ENCODE measurements around the gene AMBRA1.

AMBRA1 gene

DNA sequence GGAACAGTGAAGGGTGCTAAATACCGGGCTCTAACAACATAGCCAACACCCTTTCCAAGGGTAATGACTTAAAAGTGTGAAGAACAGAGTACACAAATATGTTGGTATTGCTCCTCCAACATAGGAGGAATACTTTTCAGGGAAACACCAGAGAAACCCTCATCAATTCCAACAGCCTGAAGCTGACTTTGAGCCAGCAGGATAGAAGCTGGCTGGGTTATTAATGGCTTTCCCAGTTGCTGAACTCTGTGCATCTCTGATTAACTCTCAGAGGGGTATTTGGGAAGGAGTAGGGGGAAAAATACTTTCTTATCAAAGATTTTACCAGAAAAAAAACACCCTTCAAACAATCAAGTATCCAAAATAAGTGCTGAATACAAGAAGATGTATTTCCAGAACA lies 95.6 kb downstream of the AMBRA1 start:
- DNase-seq = no peak

DNA sequence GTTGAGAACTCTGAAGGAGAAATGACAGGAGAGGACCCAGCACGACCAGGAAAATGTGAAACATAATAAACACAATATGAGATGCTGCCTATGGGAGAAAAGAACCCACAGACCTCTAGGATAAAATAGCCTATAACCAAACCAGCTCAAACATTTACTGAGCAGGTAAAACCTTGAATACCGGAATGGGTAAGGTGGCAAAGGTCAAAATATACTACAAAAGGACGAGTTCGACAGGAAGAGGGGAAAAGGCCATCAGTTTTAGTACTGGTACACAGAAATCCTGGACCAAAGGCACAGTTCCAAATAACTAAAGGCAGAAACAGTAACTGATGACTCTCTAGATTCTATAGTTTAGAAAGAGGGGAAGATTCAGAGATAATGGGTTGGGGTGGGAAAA lies 96.3 kb downstream of the AMBRA1 start:
- no peak for DNase-seq

DNA sequence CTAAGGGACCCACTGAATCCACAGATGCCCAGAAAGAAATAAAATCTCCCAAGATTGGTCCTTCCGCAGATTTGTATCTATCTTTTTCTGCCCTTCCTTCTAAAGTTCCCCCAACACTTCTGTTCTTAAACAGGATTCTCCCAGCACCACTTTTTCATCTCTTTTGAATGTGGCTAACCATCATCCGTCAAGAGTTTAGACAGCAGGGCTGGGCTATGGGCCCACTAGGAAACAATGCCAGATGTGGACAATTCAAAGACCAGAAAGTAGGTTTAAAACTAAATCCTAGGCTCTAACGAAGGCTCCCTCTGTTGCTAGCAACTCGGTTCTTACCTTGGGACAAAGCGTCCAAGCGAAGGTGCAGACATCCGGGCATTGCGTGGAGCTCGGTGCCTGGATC lies 100.0 kb downstream of the AMBRA1 start:
- no peak for DNase-seq

DNA sequence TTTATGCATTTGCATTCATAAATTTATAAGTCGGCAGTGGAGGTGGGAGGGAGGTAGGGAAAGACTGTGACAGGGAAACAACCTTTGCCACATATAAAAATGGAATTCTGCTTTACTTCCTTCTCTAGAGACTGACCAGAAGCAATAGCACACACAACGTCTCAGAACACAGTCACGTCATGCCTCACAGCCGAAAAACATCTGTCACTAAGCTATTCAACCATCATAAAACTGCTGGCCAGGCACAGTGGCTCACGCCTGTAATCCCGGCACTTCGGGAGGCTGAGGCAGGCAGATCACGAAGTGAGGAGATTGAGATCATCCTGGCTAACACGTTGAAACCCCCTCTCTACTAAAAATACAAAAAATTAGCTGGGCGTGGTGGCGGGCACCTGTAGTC lies 101.3 kb downstream of the AMBRA1 start:
- DNase-seq = no peak

DNA sequence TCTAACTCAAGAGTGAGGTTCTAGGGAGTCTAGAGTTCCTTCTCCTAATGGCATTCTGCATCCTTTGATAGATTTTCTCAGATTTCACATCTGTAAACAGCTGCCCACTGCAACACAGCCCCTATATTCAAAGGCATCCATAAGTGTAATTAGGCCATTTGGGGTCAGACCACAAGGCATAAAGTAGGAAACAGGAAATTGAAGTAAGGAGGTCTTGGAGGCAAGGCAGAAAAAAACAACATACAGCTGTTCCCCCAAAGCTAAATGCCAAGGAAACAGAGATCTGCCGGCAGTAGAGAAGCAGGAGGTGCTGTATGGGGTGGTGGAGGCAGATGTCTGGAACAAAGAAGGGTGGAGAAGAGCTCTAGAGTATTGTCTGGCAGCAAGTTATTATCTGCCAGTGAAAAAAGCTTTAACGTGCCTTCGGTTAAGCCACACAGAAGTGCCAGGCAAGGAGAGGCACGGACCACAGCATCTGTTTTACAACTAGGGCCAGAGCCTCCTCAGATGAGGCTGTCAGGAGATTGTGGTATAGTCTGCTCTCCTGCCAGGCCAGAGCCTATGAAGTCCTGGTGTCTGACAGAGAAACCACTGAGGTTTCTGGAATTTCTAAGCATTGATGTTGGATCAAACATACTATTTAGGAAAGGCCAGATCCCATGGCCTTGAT lies 102.0 kb downstream of the AMBRA1 start:
- DNase-seq = no peak

DNA sequence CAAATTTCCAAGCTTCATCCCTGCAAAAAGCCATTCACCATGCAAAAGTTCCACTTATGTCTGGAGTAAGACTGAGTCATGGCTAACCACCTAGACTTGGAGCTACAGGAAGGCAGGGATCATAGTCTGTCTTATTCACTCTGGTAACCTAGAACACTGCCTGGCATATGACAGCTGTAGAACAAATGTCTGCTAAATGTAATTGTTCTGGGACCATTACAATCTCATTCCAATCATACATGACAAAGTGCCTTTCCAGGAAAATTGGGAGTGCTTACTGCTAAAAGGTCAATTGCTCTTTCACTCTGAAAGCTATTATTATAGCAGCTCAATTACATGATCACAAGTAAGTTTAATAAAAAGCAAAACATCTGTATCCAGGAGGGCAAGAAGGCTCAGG lies 103.2 kb downstream of the AMBRA1 start:
- DNase-seq = no peak

DNA sequence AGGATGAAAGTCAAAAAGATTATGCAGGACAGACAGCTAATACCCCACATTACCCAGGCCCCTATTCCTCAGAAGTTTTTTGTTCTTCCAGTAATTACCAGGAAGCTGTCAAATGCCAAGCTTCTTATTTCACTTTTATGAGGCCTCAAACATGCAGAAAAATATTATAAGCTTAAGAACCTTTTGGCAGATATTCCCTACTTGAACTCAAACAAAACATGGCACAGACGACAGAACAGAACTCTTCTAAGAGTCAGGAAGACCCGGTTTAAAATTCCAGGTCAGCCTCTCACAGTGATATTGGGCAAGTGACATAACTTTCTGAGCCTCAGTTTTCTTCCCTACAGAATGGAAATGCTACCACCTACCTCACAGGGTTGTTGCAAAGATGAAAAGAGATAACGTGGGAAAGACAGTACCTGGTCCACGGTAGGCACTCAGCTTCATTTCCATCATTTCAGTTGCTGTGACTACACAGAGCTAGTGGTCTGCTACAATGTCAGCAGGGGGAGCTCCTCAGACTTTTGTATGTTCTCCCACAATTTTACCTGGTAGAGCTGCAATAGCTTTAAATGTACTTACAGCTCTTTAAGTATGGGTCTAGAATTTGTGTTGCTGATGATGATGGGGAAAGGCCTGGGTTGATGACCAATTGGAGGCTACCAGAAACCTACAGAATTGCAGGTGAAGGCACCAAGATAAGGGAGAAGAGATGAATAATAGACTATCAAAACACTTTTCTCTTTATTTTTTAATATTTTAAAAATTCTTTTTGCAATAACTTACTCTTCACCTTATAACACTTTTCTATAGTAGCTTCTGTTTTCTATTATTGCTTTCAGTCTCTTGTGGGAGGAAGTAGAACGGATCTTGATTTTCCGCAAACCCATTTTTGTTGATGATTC lies 103.9 kb downstream of the AMBRA1 start:
- peak; percentile 18 for DNase-seq

DNA sequence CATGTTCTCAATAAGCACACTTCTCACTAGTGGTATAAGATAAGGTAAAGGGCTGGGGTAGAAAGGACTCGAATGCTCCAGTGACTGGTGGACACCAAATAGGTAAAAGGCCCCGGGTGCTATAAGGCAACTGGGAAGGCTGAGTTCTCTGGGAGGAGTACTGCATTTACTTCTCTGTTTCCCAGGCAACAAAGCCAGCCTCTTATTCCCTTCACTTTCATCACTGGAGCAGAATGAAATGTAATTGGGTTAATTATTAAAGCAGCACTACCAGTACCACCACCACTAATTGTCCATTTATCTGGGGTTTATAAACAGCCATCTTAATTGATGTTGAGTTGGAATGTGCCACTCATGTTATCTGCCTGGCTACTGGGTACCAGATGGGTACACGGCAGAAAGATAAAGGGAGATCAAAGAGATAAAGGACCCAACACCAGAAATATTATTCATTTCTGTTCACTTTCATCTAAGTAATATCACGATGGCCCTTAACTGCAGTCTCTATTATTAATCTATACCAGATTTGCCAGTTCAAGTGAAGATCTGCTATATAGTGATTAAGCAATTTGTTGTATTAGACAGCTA lies 107.9 kb downstream of the AMBRA1 start:
- no peak for DNase-seq

DNA sequence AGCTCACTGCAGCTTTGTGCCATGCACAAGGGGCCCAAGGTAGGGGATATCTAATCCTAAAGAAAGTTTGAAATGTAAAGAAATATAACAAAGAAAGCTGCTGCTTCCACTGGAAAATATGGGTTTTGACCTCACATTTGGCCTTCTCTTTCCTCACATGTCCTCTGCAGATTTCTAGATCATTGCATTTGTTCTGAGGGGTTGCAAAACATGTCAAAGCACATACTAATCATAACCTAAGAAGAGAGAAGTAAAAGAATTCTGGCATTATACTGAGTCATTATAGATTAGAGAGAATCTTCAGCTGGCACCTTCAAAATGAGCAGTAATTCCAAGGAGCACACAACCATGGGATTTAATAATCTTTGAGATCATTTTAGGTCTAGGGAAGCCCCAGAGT lies 109.7 kb downstream of the AMBRA1 start:
- no peak for DNase-seq

DNA sequence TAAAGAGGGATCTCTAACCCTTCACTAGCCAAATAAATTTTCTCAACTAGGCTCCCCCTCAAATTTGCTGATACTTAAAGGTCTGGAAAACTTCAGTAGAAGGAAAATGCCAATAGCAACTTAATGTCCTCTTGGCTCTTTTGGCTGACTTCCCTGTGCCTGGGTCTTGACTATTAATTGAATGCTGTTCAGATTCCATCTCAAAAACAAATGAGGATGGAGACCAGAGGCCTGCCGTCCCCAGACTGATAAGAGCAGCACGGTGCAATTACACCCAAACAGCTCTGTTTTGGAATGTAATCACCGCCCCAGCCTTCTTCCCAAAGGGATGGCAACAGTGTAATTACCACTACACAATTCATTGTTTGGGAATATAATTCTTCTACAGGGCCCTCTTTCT lies 112.9 kb downstream of the AMBRA1 start:
- DNase-seq = no peak

DNA sequence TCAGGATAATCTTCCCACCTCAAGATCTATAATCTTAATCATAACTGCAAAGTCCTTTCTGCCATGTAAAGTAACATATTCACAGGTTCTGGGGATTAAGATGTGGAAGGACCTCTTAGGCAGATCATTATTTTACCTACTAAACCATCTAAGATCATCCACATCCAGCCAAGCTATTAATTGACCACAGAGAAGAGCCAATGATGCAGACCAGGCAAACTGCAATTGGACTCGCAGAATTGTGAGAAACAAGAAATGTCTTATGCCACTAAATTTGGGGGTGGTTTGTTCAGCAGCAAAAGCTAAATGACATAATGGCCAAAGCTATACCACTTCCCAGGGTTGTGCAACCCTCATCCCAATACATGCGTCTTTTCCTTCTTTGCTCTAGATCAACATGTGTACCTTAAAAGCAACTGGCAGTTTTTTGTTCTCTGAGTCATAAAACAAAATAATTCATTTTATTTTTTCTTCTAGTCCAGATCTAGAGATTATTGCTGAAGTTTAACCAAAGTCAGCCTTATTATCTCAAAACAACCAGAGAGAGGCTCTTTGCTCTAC lies 113.6 kb downstream of the AMBRA1 start:
- DNase-seq = no peak

DNA sequence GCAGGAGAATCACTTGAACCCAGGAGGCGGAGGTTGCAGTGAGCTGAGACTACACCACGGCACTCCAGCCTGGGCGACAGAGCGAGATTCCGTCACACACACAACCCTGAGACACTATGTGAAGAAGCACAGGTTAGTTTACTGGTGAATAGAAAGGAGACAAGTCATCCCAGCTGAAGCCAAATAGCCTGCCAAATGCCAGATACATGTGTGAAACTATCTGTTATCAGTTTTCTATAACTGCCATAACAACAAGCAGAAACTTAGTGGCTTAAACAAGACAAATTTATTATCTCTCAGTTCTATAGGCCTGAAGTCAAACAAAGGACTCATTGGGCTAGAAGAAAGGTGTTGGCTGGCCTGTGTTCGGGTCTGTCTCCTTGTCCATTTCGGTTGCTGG lies 114.2 kb downstream of the AMBRA1 start:
- no peak for DNase-seq

DNA sequence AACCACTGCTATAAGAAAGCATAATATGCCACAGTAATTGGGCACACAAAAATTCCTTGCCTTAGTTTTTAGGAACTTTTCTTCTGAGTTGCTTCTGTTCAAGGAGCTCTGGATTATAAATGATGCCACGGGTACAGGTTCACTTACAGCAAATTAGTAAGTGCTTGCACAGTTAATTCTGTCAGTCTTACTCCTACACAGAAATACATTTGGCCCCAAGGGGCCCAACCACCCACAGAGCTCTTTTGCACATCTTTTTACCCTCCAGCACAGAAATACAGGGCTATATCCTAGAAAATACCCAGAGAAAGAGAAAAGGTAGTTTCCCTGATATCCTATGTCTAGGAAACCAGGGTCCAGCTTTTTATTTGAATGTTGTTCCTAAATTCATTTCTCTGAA lies 115.6 kb downstream of the AMBRA1 start:
- DNase-seq = no peak

DNA sequence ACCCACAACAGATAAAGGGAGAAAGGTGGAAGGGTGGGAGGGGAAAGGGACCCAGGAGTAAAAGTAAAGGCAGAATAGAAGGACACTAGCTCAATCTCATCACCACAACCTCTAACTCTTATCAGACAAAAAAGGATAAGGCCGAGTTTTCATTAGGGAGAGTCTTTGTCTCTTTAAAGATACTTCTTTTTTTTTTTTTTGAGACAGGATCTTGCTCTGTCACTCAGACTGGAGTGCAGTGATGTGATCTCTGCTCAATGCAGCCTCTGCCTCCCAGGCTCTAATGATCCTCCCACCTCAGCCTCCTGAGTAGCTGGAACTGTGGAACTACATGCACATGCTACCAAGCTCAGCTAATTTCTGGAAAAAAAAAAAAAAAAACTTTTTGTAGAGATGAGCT lies 116.7 kb downstream of the AMBRA1 start:
- DNase-seq = no peak

DNA sequence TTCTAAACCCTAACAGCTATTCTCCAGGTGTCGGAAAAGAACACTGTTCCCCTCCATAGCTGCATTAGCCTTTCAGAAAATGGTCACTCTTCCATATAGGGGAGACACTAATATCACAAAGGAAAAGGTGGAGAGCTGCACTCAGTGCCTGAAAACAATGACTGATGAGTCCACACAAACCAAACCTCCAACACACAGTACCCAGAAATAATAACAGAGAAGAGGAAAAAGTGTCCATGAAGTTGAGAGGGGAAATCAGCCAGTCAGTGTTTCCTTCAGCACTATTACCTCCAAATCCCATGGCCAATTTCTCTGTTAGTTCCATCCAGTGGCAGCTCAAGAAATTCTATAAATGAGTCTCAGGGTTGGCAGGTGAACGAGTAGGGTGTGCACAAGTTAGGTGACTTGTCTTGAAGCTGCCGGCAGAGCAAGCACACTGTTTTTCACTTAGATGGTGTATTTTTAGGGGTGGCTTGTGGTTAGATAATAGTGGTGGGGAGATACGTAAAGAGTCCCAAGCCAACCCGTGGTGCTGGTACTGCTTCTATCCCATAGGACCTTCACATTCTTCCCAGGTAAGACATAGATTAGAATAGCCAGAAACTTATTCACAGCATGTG lies 117.8 kb downstream of the AMBRA1 start:
- no peak for DNase-seq

DNA sequence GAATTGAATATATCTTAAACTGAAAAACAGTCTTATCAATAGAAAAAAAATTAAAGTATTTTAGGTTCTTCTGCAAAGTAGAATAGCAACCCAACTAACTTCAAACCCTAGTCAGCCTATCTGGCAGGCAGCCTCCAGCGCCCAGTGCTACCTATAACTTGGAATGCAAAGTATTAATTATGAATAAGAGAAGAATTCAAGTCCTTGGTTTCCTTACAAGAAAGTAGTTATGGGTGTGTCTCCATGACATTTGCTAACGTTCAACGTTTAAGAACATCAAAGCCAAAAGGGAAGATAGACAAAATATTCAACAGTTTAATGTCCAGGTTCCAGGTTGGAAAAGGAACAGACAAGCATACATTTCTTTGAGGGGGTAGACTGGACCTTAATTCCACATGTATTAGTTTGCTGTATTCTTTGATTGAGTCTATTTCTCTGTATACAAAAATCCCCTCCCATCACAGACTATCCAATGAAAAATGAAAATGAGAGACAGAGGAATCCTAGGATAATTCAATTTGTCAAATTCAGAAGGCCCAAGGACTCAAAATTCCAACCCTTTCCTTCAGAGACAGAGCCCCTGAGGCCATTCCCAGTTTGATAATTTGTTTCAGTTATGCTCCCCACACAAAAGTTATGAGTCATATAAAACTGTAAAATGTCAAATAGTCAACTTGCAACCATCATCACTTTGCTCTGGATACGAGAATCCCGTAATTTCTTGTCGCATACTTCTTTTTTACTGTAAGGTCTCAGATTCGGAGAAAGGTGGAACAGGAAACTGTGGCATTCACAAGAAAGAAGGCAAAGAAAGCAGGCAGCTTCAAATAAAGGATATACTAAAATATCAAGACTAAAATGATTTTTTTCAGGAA lies 118.5 kb downstream of the AMBRA1 start:
- no peak for DNase-seq

DNA sequence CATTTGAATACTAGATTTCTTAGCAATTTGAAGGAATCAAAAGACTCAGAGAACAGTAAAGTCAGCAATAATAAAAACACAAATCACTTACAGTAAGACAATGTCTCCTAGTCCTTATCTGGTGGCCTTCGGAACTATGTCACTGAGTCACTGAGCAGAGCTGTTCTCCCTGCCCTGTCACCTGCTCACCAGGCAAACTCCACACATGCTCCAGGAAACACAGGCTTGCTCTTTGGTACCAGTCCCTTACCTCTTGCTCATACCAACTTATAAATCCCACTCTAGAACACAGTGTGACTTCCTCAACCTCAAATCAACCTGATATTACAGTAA lies 121.2 kb downstream of the AMBRA1 start:
- DNase-seq = no peak

DNA sequence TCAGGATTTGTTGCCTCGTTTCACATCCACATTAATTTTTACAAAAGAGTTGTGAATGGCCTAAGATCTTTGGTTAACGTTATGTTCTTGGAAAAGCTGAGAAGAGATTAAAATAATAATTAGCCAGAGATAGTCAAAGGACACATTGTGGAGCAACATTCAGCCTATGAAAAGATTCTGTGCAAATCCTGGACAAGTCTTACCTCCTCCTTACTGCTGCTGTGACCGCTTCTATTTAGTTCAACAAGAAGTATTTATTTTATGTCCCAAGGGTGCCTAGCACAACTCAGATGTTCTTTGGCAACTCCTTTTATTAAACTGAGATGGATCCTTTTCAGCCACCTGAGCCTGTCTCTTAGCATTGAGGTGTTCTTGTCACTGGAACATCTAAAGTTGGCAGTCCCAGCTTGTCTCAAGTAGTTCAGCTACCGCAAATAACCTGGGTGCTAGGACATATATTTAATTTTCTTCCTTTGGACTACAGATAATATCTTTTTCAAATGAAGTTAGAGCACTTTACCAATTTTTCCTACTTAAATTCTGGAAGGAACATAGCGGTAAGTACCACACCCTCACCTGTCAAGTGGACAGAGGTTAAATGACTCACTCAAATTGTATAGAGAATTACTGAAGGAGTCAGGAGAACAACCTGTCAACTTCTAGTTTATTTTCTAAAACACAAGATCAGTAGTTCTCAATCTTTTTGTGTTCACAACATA lies 121.7 kb downstream of the AMBRA1 start:
- no peak for DNase-seq

DNA sequence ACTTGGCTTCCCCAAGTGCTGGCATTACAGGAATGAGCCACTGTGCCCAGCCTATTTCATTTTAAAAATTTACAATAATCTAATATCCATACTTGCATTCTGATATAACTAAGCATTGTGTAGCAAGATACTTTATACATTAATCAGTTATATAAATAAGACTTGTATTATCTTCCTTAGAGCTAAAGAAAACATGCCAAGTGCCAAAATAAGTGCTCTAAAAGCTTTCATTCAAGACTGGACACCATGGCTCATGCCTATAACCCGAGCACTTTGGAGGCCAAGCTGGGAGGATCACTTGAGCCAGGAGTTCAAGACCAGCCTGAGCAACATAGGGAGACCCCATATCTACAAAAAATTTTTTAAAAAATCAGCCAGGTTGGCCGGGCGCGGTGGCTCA lies 123.9 kb downstream of the AMBRA1 start:
- no peak for DNase-seq

DNA sequence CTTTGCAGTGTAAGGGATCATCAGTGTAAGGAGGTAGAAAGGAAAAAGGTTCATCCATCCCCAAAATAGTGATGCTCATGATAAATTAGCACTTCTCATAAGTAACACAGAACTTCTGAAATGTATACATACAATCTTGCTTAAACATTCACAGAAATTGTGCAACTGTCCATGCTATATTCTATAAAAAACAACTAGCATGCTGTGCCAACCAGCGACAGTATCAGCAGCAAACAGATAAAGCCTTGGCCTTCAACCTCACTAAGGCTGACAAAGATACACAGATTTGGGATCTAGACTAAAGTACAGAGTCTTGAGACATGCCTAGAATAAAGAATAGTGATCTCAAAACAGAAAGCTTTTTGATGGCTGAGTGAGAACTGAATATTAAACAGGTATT lies 128.1 kb downstream of the AMBRA1 start:
- no peak for DNase-seq

DNA sequence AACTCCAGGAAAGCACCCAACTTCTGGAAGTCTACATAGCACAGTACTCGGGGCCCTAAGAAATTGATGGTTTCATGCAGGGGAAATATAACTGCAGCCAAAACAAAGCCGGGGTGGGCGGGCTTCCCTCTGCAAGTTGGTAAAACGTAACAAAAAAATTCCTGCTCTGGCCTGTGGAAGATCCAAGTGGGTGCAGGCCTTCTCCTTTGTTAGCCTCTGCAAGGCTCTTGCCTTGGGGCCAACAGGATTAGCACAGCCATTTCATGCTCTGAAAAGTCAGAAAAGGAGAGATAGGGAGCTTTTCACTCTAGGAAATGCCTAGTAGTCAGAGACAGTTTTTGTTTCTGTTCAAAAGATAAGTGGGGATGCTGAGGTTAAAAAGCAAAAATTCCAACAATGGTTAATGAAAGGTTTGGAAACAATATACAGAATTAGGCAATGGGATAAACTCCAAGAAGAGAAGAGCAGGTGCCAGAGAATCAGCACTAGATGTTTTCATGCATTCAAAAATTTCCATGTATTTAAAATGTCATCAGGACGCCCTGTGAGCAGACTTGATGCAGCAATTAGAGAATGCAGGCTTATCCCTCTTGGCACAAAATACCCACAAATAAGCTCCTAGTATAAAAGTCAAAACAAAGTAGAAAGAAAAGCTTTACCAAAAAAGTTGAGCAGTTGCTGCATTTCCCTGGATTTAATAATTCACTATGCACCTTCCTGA lies 130.0 kb downstream of the AMBRA1 start:
- DNase-seq = no peak

Measured in activated gamma-delta T cell treated with Interleukin-2 at 50 U/mL for 16 hours (primary cell).